Activated B cell treated with CpG ODN at 0.5 μM for 24 hours (primary cell): ENCODE results near the gene WDR45. TPM values are rescaled to one million over a fixed set of nuclear protein-coding genes. Genes with fewer than 3 reads are reported as not detected.
"Not testable (repeated sequence)": the region's sequence is repeated elsewhere in the genome, so short reads cannot be mapped to it uniquely, and the experiment has no call there.

Source experiments
- ATAC-seq: fragments of 200-7000 bp; cut with Tn5 transposase; one replicate; pipeline ENCODE4 v1.10.0; 2021; ENCODE audit warnings: low read depth, mild to moderate bottlenecking, moderate library complexity
- CTCF ChIA-PET: fragments of 350-600 bp; sonication (Branson Sonifier 250); formaldehyde crosslinking; loops from one replicate; lab custom pipeline; 2021; ENCODE audit warnings: antibody characterized with exemption; lab: Charles Lee
- POLR2A ChIA-PET: fragments of 350-600 bp; sonication (Branson Sonifier 250); formaldehyde crosslinking; loops from one replicate; lab custom pipeline; 2021; ENCODE audit warnings: antibody characterized with exemption; lab: Charles Lee
- DNase-seq: peaks from one replicate; pipeline ENCODE4 v3.0.0; 2022
- H3K27ac Mint-ChIP-seq: one replicate; pipeline ENCODE4 v1.8.0; 2020; ENCODE audit warnings: mixed read lengths
- H3K27me3 Mint-ChIP-seq: one replicate; pipeline ENCODE4 v1.8.0; 2021; ENCODE audit warnings: mixed read lengths
- H3K36me3 Mint-ChIP-seq: one replicate; pipeline ENCODE4 v1.8.0; 2021; ENCODE audit warnings: low read depth, mixed read lengths
- H3K4me1 Mint-ChIP-seq: one replicate; pipeline ENCODE4 v1.8.0; 2021; ENCODE audit warnings: mixed read lengths
- H3K4me3 Mint-ChIP-seq: one replicate; pipeline ENCODE4 v1.8.0; 2020; ENCODE audit warnings: mild to moderate bottlenecking, mixed read lengths
- H3K9me3 Mint-ChIP-seq: one replicate; pipeline ENCODE4 v1.8.0; 2020; ENCODE audit warnings: mixed read lengths
- CTCF ChIP-seq: fragments of 200-600 bp; IDR thresholded peaks from one replicate; pipeline ENCODE4 v1.8.0; 2022; ENCODE audit warnings: antibody characterized with exemption, mild to moderate bottlenecking
- intact Hi-C: fragments of 100-400 bp; cut with micrococcal nuclease; formaldehyde crosslinking; loops from one replicate; pipeline ENCODE4 v1.15.1; 2024
- total RNA-seq: library from RNA; stranded (reverse); gene quantifications from 2 replicates; pipeline ENCODE4 v1.2.3, GENCODE V29; 2022

The WDR45 gene
- 48.8 and 55.8 TPM in 2 replicates for total RNA-seq

GRCh38 chrX:49079489-49080428 is at the start of gene WDR45:
WDR45 (minus strand) TSS chrX:49079887; CDS start chrX:49078095, 1,792 bp downstream.
- ChIA-PET POLR2A (interaction anchor here (0.6 to 2.1 kb wide), 22 partner anchors 9 to 278 kb away, joined by 3 to 15 read pairs (median 5); partner anchors contain the start of genes CACNA1F, CCDC120, CCDC22 and GPKOW), CTCF (interaction anchor here (0.7 kb wide), 1 partner anchor 76 kb away, joined by 3 read pairs; no protein-coding TSS in a partner anchor)
- peak; percentile 83 for ATAC-seq
- intact Hi-C loops = loop anchor here (2.0 to 10.0 kb wide), 3 partner anchors 21 to 275 kb away; partner anchors contain the start of gene HDAC6
- no peak for TF ChIP-seq CTCF
- peak; percentile 58 for DNase-seq
- peaks cover 10% of the 10 kb centered on the region for H3K4me1 Mint-ChIP-seq
- peak within 1 kb of the TSS; percentile 98 for H3K27ac Mint-ChIP-seq
- H3K9me3 Mint-ChIP-seq = no peaks in the 10 kb centered on the region
- peaks cover 20% of the 10 kb centered on the region for H3K36me3 Mint-ChIP-seq
- no peaks in the 10 kb centered on the region for H3K27me3 Mint-ChIP-seq
- peak within 1 kb of the TSS; percentile 91 for H3K4me3 Mint-ChIP-seq

- peak; percentile 58 for ATAC-seq
- Mint-ChIP-seq H3K27me3 (no peaks in the 10 kb centered on the region), H3K4me1 (peaks cover 6% of the 10 kb centered on the region), H3K36me3 (no peaks in the 10 kb centered on the region), H3K4me3 (no peak overlapping the region), H3K27ac (no peak overlapping the region), H3K9me3 (no peaks in the 10 kb centered on the region)
- ChIA-PET POLR2A (interaction anchor here (1.1 kb wide), 1 partner anchor 27 kb away, joined by 5 read pairs; no protein-coding TSS in a partner anchor), CTCF (no interaction called here)
- intact Hi-C loops = no loop called here
- no peak for DNase-seq
- TF ChIP-seq CTCF = no peak
Measured at GRCh38 chrX:49129427-49129826, 49.7 kb upstream of the WDR45 start.

GRCh38 chrX:49127742-49128258 is 48.1 kb upstream of the WDR45 start:
- H3K4me1 Mint-ChIP-seq = peaks cover 15% of the 10 kb centered on the region
- POLR2A ChIA-PET = interaction anchor here (0.7 to 2.0 kb wide), 2 partner anchors 15 to 28 kb away, joined by 3 to 5 read pairs; no protein-coding TSS in a partner anchor
- H3K9me3 Mint-ChIP-seq, ATAC-seq, intact Hi-C loops, H3K36me3 Mint-ChIP-seq, H3K27ac Mint-ChIP-seq, H3K27me3 Mint-ChIP-seq, DNase-seq, H3K4me3 Mint-ChIP-seq: not testable (repeated sequence)
- CTCF ChIA-PET = interaction anchor here (0.6 kb wide), 1 partner anchor 280 kb away, joined by 3 read pairs; no protein-coding TSS in a partner anchor

- Mint-ChIP-seq H3K27me3 (no peaks in the 10 kb centered on the region), H3K9me3 (no peaks in the 10 kb centered on the region), H3K4me1 (peaks cover 24% of the 10 kb centered on the region), H3K36me3 (peaks cover 35% of the 10 kb centered on the region), H3K27ac (peak overlapping the region; percentile 86), H3K4me3 (peak overlapping the region; percentile 96)
- ChIA-PET POLR2A (interaction anchor here (1.6 kb wide), 1 partner anchor 34 kb away, joined by 7 read pairs; no protein-coding TSS in a partner anchor), CTCF (interaction anchor here (0.9 to 1.0 kb wide), 2 partner anchors 41 to 70 kb away, joined by 3 read pairs; no protein-coding TSS in a partner anchor)
- intact Hi-C loops = loop anchor here (2.0 kb wide), 1 partner anchor 22 kb away; no protein-coding TSS in a partner anchor
- ATAC-seq (no peak), DNase-seq (no peak)
- no peak for TF ChIP-seq CTCF
Measured at GRCh38 chrX:49122499-49122898, 42.8 kb upstream of the WDR45 start.

- Mint-ChIP-seq H3K27ac (no peak overlapping the region), H3K9me3 (no peaks in the 10 kb centered on the region), H3K4me1 (peaks cover 27% of the 10 kb centered on the region), H3K36me3 (peaks cover 54% of the 10 kb centered on the region), H3K27me3 (no peaks in the 10 kb centered on the region), H3K4me3 (no peak overlapping the region)
- ATAC-seq (no peak), DNase-seq (no peak)
- ChIA-PET CTCF (no interaction called here), POLR2A (no interaction called here)
- intact Hi-C loops = no loop called here
- no peak for TF ChIP-seq CTCF
Measured at GRCh38 chrX:49120091-49120490, 40.4 kb upstream of the WDR45 start.
